Measurements from ENCODE around the gene TP73. TPM values are rescaled to one million over a fixed set of nuclear protein-coding genes. Genes with fewer than 3 reads are reported as not detected.
A peak's percentile ranks its signal among the peaks of the same experiment; 100 is the strongest.

The TP73 gene
- total and polyA plus RNA-seq, 11 donors = 0.01 to 0.53 (median 0.15) TPM; not detected in 6

DNA sequence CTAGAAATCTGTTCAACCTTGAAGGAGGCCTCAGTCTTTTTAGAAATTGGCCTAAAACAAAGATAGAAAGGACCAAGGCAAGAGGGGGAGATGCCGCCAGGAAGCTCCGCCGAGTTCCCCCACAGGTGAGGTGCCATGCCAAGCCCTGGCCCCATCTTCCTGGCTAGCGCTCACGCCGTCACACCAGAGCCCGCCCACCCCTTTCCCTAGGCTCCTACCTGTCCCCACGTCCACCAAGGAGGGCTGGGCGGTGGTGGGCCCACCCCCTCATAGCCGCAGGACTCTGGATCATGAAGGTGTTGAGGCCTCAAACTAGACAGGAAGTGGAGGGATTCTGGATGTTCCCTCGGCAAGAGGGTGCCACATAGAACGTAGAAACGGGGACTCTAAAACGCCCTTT is 84.4 kb downstream of the TP73 start:
- intact Hi-C loops (cut with DNase I) = no loop called here
- peak in 2 of 5 donors; percentile 14 to 54 for DNase-seq
- Histone ChIP-seq H3K27me3 (peaks cover 0 to 14% (median 0%) of the 10 kb centered on the region in 9 donors), H3K9me3 (no peaks in the 10 kb centered on the region), H3K4me3 (no peak overlapping the region), H3K4me1 (peaks cover 0 to 23% (median 8%) of the 10 kb centered on the region in 12 donors), H3K36me3 (peaks cover 0 to 55% (median 40%) of the 10 kb centered on the region in 9 donors), H3K27ac (peak overlapping the region in 6 of 12 donors; percentile 44 to 63 (median 51))
- WGBS, 4 donors = 88 to 91% (median 90%) methylated on average over 14 of the region's 14 CpGs
- no peak for TF ChIP-seq POLR2A (IDR thresholded peaks at IDR 0.05)
- ATAC-seq = no peak

DNA sequence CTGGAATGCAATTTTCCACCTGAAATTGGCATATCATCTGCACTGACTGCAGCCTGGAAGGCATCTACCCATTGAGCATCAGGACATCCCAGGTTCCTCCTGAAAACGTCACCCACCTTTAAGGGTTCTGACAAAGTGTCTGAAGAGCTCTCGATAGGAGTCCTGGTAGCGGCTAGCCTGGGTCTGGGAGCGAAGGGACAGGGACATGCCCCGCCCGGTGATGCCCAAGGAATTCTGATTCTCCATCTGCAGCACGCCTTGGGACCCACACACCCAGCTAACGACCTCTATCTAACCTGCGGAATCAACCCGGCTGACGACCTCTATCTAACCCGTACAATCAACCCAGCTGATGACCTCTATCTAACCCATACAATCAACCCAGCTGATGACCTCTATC is 86.6 kb downstream of the TP73 start:
- H3K27ac ChIP-seq = no peak overlapping the region
- H3K36me3 ChIP-seq = peaks cover 0 to 71% (median 54%) of the 10 kb centered on the region in 9 donors
- ATAC-seq = no peak
- H3K27me3 ChIP-seq = no peaks in the 10 kb centered on the region
- H3K4me3 ChIP-seq = no peak overlapping the region
- TF ChIP-seq, protein P1, sequence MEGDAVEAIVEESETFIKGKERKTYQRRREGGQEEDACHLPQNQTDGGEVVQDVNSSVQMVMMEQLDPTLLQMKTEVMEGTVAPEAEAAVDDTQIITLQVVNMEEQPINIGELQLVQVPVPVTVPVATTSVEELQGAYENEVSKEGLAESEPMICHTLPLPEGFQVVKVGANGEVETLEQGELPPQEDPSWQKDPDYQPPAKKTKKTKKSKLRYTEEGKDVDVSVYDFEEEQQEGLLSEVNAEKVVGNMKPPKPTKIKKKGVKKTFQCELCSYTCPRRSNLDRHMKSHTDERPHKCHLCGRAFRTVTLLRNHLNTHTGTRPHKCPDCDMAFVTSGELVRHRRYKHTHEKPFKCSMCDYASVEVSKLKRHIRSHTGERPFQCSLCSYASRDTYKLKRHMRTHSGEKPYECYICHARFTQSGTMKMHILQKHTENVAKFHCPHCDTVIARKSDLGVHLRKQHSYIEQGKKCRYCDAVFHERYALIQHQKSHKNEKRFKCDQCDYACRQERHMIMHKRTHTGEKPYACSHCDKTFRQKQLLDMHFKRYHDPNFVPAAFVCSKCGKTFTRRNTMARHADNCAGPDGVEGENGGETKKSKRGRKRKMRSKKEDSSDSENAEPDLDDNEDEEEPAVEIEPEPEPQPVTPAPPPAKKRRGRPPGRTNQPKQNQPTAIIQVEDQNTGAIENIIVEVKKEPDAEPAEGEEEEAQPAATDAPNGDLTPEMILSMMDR (IDR thresholded peaks at IDR 0.05) = no peak
- TF ChIP-seq POLR2A (IDR thresholded peaks at IDR 0.05) = no peak
- H3K4me1 ChIP-seq = peaks cover 0 to 8% (median 0%) of the 10 kb centered on the region in 12 donors
- DNase-seq = peak in 1 of 5 donors; percentile 10
- WGBS, 4 donors = 88 to 97% (median 92%) methylated on average over 12 of the region's 12 CpGs
- H3K9me3 ChIP-seq = no peaks in the 10 kb centered on the region
- intact Hi-C loops (cut with DNase I) = no loop called here

DNA sequence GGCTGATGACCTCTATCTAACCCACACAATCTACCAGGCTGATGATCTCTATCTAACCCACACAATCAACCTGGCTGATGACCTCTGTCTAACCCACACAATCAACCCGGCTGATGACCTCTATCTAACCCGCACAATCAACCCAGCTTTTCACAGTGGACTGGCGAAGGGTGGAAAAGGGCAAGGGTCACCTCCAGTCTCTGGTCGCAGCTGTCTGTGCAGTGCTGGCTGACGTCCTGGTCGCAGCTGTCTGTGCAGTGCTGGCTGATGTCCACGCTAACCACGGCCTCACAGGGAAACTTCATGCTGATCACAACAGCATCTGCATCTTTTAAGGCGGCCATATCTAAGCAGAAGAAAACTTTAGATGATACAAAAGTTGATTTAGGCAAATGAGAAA is 87.7 kb downstream of the TP73 start:
- no peaks in the 10 kb centered on the region for H3K27me3 ChIP-seq
- DNase-seq = peak in 2 of 5 donors; percentile 42 to 44
- 79 to 84% (median 83%) methylated on average over 9 of the region's 9 CpGs for WGBS, 4 donors
- H3K4me1 ChIP-seq = peaks cover 0 to 9% (median 0%) of the 10 kb centered on the region in 12 donors
- intact Hi-C loops (cut with DNase I) = no loop called here
- peak in 1 of 4 donors; percentile 32 for ATAC-seq
- H3K4me3 ChIP-seq = no peak overlapping the region
- no peak overlapping the region for H3K27ac ChIP-seq
- TF ChIP-seq, protein P1 (IDR thresholded peaks at IDR 0.05) = no peak
- TF ChIP-seq POLR2A (IDR thresholded peaks at IDR 0.05) = no peak
- peaks cover 0 to 71% (median 54%) of the 10 kb centered on the region in 9 donors for H3K36me3 ChIP-seq
- H3K9me3 ChIP-seq = no peaks in the 10 kb centered on the region

DNA sequence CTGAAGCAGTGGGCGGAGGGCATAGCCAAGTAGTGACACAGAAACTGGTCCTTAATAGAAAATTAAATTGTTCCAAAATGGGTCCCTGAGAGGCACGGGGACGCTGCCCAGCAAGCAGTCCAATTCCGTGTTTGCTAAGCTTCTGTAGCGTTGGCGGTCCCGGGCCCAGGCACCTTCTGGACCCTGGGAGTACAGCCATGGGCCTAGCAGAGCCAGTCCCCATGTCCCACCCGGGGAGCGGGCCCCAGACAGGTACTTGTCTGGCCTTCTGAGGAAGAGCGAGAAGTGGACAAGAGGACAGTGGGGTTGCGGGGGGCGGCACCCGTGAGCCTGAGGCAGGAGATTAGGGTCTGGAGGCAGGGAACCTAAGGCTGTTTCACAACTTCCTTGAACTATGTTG is 88.4 kb downstream of the TP73 start:
- 86 to 99% (median 95%) methylated on average over 12 to 13 of the region's 13 CpGs for WGBS, 4 donors
- intact Hi-C loops (cut with DNase I) = no loop called here
- H3K4me3 ChIP-seq = no peak overlapping the region
- peaks cover 0 to 67% (median 54%) of the 10 kb centered on the region in 9 donors for H3K36me3 ChIP-seq
- H3K9me3 ChIP-seq = no peaks in the 10 kb centered on the region
- ATAC-seq (no peak), DNase-seq (peak in 2 of 5 donors; percentile 14 to 54)
- no peaks in the 10 kb centered on the region for H3K27me3 ChIP-seq
- TF ChIP-seq, protein P1 (IDR thresholded peaks at IDR 0.05) = no peak
- no peak for TF ChIP-seq POLR2A (IDR thresholded peaks at IDR 0.05)
- no peak overlapping the region for H3K27ac ChIP-seq
- peaks cover 0 to 14% (median 4%) of the 10 kb centered on the region in 12 donors for H3K4me1 ChIP-seq

Measured in heart left ventricle (tissue), 16 donors.